ENCODE data around the gene TRIM27.
"Not testable (repeated sequence)": the region's sequence is repeated elsewhere in the genome, so short reads cannot be mapped to it uniquely, and the experiment has no call there.

The TRIM27 gene

DNA sequence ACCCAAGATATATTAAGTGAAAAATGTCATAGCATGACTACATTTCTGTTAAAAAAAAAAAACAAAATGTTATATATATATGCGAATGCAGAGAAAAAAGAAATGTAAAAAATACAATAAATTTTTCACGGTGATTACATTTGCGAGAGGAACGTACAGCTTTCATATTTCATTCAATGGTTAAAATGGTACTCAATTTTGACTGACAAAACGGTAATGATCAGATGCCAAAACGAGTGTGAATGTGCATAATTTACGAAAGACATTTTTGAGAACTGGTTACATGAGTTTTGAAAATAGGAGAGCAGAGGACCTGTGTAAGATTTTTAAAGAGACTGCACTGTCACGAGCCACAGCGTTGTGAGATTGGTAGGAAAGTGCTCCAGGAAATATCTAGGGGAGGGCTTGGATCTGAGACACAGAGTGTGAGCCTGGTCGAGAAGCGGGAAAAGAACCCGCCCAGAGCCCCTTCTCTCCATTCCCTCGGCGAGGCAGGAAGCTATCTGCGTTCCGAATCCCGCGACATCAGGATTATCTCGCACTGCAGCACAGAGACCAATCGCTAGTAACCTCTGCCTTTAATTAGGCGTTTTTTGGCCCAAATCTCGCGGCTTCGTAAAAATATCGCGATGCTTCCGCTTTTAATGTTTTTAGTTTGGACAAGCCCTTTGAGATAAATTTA, 28.5 kb downstream of the TRIM27 start:
- peak; percentile 82 to 83 for ATAC-seq

DNA sequence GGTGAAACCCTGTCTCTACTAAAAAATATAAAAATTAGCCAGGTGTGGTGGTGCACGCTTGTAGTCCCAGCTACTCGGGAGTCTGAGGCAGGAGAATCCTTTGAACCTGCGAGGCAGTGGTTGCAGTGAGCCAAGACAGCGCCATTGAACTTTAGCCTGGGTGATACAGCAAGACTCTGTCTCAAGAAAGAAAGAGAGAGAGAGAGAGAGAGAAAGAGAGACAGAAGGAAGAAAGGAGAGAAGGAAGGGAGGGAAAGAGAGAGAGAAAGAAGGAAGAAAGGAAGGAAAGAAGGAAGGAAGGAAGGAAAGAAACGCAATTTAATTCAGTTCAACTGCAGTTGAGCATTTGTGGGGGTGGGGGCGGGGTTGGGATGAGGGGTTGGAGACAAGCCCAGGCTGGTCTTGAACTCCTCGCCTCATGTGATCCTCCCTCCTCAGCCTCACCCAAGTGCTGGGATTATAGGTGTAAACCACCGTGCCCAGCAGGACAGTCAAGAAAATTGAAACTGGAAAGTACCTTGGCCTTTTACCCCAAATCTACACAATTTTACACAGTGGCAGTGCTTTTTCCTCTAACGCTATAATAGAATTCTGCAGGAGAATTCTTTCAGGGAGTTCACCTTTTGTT, 30.5 kb downstream of the TRIM27 start:
- no peak for ATAC-seq

DNA sequence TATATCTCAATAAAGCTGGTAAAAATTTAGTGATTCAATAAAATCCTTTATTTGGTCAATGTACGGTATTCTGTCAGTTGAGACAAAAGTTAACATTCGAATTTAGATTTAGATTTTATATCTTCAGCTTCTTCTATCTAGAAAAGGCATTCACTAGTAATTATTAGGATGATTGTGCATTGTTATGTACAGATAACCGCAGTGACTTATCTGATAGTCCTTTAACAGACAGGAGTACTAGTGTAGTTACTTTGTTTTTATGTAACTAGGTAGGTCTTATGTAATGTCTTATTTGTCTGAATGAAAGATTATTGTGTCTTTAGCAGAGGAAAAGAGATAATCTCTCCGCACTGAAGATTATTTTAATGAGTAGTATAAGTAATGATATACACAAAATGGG, 31.3 kb downstream of the TRIM27 start:
- ATAC-seq, result no peak

DNA sequence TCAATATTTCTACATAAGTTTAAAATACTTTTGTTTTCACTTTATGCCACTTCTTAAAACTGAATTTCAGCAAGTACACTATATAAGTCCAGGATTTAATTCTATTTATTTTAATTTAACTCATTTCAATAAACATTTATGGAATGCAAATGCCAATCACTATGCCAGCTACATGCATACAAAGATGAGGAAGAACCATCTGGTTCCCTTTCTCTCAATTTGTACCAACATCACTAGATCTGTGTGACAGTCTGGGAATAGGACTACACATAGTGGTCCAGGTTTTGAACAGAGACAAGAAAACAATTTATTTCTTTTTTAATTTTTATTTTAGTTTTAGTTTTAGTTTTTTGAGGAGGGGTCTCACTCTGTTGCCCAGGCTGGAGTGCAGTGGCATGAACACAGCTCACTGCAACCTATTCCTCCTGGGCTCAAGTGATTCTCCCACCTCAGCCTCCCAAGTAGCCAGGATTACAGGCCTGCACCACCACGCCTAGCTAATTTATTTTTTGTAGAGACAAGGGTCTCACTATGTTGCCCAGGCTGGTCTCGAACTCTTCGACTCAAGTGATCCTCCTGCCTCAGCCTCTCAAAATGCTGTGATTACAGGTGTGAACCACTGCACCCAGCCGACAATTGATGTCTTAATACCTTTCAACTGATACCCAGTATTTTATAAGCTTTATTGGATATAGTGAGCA, 35.8 kb downstream of the TRIM27 start:
- no peak for ATAC-seq

DNA sequence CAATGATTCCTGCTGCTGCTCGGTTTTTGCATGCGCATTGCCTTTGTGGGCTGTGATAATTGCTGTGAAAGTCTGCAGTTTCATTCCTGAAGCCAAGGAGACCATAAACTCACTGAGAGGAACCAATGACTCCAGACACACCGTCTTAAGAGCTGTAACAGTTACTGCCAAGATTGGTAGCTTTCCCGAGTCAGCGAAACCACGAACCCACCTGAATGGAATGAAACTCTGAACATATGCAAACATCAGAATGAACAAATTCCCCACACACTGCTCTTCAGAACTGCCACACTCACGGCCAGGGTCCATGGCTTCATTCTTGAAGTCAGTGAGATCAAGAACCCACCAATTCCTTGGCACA, 37.7 kb downstream of the TRIM27 start:
- ATAC-seq, result no peak

DNA sequence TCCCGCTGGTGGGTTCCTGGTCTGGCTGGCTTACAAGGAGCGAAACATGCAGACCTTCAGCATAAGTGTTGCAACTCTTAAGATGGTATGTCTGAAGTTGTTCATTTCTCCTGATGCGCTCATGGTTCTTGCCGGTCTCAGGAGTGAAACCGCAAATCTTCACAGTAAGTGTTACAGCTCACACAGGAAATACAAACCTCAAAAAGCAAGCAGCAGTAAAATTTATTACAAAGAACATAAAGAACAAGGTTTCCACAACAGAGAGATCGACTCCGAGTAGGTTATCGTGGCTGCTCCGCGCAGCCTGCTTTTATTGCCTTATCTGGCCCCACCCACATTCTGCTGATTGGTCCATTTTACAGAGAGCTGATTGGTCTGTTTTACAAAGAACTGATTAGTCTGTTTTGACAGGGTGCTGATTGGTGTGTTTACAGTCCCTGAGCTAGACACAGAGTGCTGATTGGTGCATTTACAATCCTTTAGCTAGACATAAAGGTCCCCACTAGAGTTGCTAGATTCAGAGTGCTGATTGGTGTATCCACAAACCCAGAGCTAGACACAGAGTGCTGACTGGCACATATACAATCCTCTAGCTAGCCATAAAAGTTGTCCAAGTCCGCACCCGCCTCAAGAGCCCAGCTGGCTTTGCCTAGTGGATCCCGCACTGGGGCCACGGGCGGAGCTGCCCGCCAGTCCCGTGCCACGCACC, 39.2 kb downstream of the TRIM27 start:
- peak; percentile 73 to 77 for ATAC-seq

DNA sequence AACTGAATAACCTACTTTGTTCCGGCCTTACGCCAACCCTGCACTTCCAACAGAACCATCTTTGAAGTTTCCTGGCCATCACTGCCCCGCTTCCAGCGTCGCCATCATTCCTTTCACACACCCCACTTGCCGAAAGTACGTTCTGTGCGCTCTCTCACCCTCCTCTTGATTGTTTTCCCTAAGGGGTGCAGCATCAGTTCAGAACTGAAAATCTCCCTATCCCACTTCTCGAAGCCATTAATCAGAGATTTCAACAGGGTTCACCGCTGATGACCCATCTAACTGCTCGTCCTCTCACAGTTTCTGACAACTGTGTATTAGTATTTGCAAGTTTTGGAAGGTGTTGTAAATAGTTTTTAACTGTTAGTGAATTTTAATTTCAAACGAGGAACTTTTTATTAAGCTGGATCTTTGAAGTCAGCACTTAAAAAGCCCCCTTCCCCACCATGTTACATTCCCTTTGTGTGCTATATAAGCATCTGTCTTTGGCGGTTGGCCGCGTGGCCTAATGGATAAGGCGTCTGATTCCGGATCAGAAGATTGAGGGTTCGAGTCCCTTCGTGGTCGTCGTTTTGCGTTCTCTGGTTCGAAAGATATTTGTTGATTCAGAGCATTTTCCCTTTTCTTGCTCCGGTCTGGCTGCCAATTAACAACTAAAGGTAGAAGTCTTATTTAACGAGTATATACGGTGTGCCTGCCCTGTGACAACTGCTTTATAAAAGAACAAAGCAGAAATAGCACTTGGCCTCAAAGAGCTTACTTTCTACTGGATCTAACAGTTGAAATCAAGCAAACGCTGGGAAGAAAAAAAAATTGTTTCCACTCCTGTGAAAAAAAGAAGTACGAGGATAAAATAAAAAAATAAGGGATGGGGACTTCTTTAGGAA, 42.6 kb downstream of the TRIM27 start:
- peak in 1 of 2 donors; percentile 9 for ATAC-seq

DNA sequence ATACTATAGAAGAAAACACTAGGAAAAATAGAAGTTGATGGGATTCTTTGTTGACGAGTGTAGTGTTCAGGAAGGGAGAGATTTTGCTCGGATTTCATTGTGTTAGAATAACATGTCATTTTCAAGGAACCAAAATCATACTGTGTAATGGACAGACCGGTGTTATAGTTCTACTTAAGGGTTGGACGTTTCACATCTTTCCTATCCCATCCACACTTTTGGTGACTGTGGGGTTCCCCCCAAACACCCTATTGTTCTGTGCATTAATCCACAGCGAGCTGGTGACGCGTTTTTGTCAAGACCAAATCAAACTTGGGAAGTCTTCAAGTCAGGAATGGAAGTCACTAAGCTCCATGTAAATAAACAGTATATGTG, 43.3 kb downstream of the TRIM27 start:
- no peak for ATAC-seq

DNA sequence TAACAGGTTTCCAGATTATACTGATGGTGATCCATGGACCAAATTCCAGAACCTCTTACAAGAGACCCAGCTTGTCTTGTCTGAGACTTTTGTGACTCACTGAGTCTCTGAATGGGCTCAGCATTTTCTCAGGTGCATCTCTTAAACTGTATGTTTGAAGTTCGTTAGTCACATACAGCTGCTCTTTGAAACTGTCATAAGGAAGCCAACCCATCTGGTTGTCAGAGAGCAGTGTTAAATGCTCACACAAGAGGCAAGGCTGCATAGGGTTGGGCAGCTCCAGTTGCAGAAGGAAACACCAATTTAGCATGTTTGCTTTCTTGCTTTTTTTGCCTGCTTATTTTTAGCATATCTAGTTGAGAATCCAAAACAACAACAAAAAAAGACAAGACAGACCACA, 47.1 kb downstream of the TRIM27 start:
- ATAC-seq, result no peak

DNA sequence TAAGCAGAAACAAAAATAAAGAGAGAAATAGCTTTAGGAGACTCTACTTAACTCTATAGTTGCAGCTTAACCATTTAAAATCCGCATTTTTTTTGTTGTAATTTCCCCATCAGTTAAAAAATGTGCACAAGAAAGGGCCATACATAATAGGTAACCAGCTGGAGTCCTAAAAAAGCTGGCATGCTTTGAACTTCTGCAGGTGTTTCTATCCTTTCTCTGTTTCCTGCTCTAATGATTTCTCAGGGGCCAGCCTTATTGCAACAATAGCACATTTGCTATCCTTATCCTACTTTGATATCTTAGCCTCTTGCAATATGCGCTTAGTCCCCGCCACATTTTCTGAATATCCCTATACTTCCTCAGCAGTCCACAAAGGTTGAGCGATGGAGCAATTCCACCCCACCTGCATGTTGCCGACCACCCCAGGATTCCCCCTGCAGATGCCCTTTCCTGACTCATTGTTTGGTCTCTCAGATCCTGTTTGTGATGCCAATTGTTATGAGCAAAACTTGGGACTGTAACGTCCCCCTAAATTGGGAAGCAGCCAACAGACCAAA, 48.5 kb downstream of the TRIM27 start:
- no peak for ATAC-seq

DNA sequence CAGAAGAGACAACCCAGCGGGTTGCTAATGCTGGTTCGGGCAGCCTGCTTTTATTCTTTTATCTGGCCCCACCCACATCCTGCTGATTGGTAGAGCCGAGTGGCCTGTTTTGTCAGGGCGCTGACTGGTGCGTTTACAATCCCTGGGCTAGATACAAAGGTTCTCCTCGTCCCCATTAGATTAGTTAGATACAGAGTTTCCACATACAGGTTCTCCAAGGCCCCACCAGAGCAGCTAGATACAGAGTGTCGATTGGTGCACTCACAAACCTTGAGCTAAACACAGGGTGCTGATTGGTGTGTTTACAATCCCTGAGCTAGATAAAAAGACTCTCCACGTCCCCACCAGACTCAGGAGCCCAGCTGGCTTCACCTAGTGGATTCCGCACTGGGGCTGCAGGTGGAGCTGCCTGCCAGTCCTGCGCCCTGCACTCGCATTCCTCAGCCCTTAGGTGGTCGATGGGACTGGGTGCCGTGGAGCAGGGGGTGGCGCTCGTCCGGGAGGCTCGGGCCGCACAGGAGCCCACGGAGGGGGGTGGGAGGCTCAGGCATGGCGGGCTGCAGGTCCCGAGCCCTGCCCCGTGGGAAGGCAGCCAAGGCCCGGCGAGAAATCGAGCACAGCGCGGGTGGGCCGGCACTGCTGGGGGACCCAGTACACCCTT, 51.5 kb downstream of the TRIM27 start:
- not testable (repeated sequence) for ATAC-seq

DNA sequence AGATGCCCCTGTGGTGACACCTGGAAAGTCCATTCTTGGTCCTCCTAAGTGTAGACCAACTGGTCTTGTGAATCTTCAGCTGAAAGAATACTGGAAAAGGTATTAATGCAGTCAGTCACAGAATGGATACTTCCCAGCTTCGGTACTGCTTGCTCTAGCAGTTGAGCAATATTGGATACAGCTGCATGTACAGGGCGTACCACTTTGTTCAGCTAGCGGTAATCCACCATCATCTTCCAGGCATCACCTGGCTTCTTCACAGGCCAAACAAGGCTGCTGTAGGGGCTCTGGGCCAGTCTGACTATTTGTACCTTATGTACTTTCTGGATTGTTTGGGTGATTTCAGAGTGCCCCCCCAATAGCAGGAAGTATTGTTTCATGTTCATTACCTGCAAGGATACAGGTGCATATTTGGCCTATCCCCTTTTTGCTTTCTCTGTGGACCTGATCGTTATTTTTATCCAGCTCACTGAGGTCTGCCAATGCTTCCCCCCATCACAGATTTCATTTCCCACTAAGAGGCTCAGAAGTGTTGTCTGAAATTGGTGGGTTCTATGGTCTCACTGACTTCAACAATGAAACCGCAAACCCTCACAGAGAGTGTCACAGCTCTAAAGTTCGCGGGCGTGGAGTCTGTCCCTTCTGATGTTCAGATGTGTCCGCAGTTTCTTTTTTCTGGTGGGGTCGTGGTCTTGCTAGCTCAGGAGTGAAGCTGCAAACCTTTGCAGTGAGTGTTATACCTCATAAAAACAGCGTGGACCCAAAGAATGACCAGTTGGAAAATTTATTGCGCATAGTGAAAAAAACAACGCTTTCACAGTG, 52.2 kb downstream of the TRIM27 start:
- ATAC-seq, result no peak

DNA sequence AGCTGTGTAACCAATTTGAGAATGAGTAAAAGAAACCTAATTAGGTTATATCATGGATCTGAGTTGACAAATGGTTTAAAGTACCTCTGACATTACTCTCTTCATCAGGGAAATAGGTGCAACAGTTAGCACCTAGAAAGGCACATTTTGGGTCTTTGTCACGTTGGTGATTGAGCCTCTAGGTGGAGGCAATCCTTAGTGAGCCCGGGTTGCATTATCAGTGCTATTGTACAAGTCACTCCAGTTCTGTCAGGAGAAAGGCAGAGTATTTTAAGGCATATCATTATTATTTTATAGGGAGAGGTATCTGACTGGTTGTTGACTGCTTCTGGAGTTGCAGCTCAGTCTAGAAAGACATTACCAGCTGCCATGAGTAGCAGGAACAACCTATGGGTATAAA, 54.9 kb downstream of the TRIM27 start:
- no peak for ATAC-seq

DNA sequence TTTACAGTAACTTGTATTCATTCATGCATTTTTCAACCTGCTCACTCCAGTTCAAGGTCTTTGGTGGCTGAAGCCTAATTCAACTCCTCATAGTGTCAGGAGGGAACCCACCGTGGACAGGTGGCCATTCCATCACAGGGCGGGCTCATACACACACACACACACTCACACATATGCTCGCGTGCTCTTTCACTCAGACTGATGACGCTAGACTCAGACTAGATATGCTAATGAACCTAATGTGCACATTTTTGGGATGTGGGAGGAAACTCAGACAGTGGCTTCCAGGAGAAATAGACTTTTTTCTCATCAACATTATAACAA, 56.7 kb downstream of the TRIM27 start:
- peak; percentile 40 to 41 for ATAC-seq

DNA sequence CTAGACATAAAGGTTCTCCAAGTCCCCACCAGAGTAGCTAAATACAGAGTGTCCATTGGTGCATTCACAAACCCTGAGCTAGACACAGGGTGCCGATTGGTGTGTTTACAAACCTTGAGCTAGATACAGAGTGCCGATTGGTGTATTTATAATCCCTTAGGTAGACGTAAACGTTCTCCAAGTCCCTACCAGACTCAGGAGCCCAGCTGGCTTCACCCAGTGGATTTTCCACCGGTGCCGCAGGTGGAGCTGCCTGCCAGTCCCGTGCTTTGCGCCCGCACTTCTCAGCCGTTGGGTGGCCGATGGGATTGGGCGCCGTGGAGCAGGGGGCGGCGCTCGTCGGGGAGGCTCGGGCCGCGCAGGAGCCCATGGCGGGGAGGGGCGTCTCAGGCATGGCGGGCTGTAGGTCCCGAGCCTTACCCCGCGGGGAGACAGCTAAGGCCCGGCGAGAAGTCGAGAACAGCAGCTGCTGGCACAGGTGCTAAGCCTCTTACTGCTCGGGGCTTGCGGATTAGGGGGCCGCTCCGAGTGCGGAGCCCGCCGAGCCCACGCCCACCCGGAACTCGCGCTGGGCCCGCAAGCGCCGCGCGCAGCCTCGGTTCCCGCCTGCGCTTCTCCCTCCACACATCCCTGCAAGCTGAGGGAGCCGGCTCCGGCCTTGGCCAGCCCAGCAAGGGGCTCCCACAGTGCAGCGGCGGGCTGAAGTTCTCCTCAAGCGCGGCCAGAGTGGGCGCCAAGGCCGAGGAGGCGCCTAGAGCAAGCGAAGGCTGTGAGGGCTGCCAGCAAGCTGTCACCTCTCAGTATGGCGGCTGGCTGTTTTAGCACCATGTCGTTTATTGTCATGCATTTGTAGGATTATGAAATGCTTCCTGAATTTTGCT, 57.3 kb downstream of the TRIM27 start:
- peak; percentile 65 to 72 for ATAC-seq

DNA sequence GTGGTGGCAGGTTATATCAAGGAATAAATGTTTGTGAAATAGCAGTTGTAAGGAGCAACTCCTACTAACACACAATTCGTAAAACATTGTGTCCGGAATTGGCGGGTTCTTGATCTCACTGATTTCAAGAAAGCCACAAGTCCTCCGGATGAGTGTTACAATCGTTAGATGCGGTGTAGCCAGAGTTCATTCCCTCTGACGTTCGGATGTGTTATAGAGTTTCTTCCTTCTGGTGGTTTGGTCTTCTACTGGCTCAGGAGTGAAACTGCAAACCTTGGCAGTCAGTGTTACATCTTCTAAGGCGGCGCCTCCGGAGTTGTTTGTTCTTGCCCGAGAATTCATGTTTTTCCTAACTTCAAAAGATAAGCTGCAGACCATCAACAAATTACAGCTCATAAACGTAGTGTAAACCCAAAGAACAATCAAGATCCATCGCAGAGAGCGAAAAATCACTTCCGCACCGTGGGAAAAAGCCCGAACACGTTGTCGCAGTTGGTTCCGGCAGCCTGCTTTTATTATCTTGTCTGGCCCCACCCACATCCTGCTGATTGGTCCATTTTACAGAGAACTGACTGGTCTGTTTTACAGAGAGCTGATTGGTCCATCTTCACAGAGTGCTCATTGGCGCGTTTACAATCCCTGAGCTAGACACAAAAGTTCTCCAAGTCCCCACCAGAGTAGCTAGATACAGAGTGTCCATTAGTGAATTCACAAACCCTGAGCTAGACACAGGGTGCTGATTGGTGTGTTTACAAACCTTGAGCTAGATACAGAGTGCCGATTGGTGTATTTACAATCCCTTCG, 58.2 kb downstream of the TRIM27 start:
- ATAC-seq, result peak in 1 of 2 donors; percentile 3

DNA sequence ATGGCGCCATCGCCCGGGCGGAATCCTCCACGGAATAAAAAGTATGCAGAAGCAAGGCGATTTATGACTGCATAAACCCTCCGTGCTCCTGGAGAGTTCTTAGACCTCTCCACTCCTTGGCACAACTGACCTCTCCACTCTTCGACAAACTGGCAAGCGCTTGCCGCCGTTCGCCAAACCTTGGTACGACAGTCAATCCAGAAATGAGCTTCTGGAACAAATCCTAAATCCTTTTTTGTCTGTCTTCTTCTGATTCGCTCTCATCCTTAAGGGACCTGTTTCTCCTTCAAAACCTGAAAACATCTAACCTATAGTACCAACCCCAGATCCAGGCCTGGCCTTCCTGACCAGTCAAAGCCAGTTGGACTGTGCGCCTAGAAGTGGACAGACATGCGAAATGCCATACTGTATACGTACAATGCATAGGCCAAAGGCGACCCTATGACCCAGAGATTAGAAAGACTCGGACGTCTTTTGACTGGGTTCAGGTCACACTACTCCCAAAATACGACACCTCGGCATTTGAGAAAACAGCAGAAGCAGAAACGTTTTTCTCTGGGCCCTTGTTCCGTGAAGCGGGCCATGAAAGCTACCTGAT, 59.4 kb downstream of the TRIM27 start:
- ATAC-seq, result no peak

DNA sequence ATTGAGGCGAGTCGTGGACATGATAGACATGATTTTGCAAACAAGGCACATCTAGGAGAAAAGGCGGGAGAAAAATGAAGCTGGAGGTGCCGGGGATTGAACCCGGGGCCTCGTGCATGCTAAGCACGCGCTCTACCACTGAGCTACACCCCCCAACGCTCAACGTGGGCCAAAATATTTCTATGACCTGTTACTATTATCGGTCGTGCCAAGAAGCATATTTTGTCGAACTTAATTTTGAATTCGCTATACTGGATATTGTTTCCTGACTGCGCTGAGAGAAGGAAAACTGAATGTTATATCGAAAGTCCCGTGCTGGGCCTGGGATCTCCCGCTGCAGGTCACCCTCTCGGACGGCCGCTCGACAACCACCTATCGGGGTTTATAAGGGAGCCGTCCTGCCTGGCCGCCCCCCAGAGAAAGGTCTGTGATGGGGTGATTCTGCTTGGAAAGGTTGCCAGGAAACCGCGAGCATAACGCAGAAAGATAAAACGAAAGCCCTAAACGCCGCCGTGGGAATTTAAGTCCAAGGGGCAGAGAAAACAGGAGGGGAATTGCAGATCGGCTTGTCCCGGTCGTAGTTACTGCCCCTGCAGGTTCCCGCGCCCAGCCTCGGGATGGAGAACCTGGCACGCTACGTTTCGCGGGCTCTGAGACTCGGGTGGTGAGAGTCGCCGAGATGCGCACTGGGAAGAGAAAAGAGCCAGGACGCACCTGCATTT, 60.0 kb downstream of the TRIM27 start:
- ATAC-seq, result peak; percentile 51 to 57

All from activated CD4-positive, CD25-positive, alpha-beta regulatory T cell treated with anti-CD3 and anti-CD28 coated beads, Interleukin-2, amount 50 U/mL, for 24 hours (primary cell).